DOHH2 (cell line): ENCODE results near the gene RHOU.

Experiments
- H3F3A ChIP-seq: fragments of 200-600 bp; sonication (generic), shearing (Covaris generic); 2 replicates; pipeline ENCODE4 v1.6.0; 2016; ENCODE audit warnings: antibody characterized with exemption, mild to moderate bottlenecking; ENCODE audit not compliant: control insufficient read depth, insufficient read depth
- H3K27ac ChIP-seq: fragments of 200-600 bp; sonication (generic); 2 replicates; pipeline ENCODE4 v1.5.1; 2014; ENCODE audit warnings: low read depth, mild to moderate bottlenecking, low read length, moderate library complexity
- H3K27me3 ChIP-seq: fragments of 200-600 bp; sonication (generic); 2 replicates; pipeline ENCODE4 v1.6.1; 2014; ENCODE audit warnings: mild to moderate bottlenecking, low read length, mixed read lengths; ENCODE audit not compliant: control insufficient read depth
- H3K36me3 ChIP-seq: fragments of 200-600 bp; sonication (generic); 2 replicates; pipeline ENCODE4 v1.6.1; 2014; ENCODE audit warnings: mild to moderate bottlenecking, low read length, moderate library complexity, mixed read lengths; ENCODE audit not compliant: control insufficient read depth
- H3K4me1 ChIP-seq: fragments of 200-600 bp; sonication (generic); 2 replicates; pipeline ENCODE4 v1.6.1; 2014; ENCODE audit warnings: mild to moderate bottlenecking, low read length, mixed read lengths; ENCODE audit not compliant: control insufficient read depth
- H3K4me2 ChIP-seq: fragments of 200-600 bp; sonication (generic); 2 replicates; pipeline ENCODE4 v1.6.0; 2014; ENCODE audit warnings: mild to moderate bottlenecking, low read length, moderate library complexity
- H3K4me3 ChIP-seq: fragments of 200-600 bp; sonication (generic); 2 replicates; pipeline ENCODE4 v1.5.1; 2014; ENCODE audit warnings: mild to moderate bottlenecking, low read length, mixed read lengths
- H3K79me2 ChIP-seq: fragments of 200-600 bp; sonication (generic); 2 replicates; pipeline ENCODE4 v1.6.1; 2014; ENCODE audit warnings: mild to moderate bottlenecking, low read length, mixed read lengths; ENCODE audit not compliant: control insufficient read depth
- H3K9me2 ChIP-seq: fragments of 200-600 bp; sonication (generic); replicated peaks from 2 replicates; pipeline ENCODE4 v1.6.1; 2014; ENCODE audit warnings: mild to moderate bottlenecking, low read length, mixed read lengths; ENCODE audit not compliant: control insufficient read depth
- H3K9me3 ChIP-seq: fragments of 200-600 bp; sonication (generic); 2 replicates; pipeline ENCODE4 v1.6.1; 2014; ENCODE audit warnings: antibody characterized with exemption, low read length, mixed read lengths; ENCODE audit not compliant: control insufficient read depth, insufficient read depth
- H4K20me1 ChIP-seq: fragments of 200-600 bp; sonication (generic); 2 replicates; pipeline ENCODE4 v1.6.0; 2014; ENCODE audit warnings: low read depth, mild to moderate bottlenecking, antibody characterized with exemption, low read length, moderate library complexity; ENCODE audit not compliant: control insufficient read depth, insufficient read depth
- EZH2phosphoT487 ChIP-seq: fragments of 200-600 bp; sonication (generic); IDR thresholded peaks from 2 replicates; pipeline ENCODE4 v1.6.1; 2017; ENCODE audit warnings: borderline replicate concordance, mild to moderate bottlenecking, antibody characterized with exemption, low read length, moderate library complexity, mixed read lengths
- TF ChIP-seq, protein P1 (sequence below): fragments of 200-600 bp; sonication (generic); IDR thresholded peaks from one replicate; pipeline ENCODE4 v1.5.1; 2014; ENCODE audit warnings: antibody characterized with exemption, mild to moderate bottlenecking, low read depth, low read length; ENCODE audit not compliant: poor library complexity, severe bottlenecking

RHOU gene

DNA sequence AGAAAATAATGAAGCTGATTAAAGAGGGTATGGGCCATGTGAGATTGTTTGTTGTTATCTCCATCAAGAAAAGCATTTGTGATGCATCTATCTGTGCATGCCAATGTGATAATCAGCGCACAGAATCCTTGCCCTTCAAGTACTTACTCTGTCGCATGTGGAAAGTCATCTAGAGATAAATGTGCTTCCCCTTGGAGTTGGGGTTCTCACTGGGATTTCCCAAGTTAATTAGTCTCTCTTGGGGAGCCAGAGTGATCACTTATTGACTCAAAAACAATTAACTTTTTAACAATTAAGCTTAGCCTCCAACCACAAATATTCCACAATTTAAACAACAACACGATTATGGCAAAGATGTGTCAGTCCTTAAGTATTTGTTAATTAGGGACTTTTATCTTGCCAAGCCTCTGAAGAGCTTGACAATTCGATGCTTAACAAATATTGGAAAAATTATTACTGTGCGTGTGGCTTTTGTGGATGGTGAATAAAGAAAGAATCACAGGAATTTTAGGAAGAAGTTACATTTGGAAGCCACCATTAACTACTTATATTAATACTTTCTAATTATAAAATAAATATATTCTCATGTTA lies 17.5 kb downstream of the RHOU start:
- H3K9me2 ChIP-seq = no peaks in the 10 kb centered on the region
- H3K27me3 ChIP-seq = peaks cover 11% of the 10 kb centered on the region; the same call in 1 of the 2 replicates
- no peaks in the 10 kb centered on the region for H3K4me1 ChIP-seq
- H3K36me3 ChIP-seq = no peaks in the 10 kb centered on the region
- no peak overlapping the region for H3K4me3 ChIP-seq
- H3K4me2 ChIP-seq = no peak overlapping the region
- TF ChIP-seq EZH2phosphoT487 = no peak
- TF ChIP-seq, protein P1, sequence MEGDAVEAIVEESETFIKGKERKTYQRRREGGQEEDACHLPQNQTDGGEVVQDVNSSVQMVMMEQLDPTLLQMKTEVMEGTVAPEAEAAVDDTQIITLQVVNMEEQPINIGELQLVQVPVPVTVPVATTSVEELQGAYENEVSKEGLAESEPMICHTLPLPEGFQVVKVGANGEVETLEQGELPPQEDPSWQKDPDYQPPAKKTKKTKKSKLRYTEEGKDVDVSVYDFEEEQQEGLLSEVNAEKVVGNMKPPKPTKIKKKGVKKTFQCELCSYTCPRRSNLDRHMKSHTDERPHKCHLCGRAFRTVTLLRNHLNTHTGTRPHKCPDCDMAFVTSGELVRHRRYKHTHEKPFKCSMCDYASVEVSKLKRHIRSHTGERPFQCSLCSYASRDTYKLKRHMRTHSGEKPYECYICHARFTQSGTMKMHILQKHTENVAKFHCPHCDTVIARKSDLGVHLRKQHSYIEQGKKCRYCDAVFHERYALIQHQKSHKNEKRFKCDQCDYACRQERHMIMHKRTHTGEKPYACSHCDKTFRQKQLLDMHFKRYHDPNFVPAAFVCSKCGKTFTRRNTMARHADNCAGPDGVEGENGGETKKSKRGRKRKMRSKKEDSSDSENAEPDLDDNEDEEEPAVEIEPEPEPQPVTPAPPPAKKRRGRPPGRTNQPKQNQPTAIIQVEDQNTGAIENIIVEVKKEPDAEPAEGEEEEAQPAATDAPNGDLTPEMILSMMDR = no peak
- no peaks in the 10 kb centered on the region for H3K9me3 ChIP-seq
- no peaks in the 10 kb centered on the region for H3F3A ChIP-seq
- no peak overlapping the region for H3K27ac ChIP-seq
- H4K20me1 ChIP-seq = no peaks in the 10 kb centered on the region
- no peaks in the 10 kb centered on the region for H3K79me2 ChIP-seq

DNA sequence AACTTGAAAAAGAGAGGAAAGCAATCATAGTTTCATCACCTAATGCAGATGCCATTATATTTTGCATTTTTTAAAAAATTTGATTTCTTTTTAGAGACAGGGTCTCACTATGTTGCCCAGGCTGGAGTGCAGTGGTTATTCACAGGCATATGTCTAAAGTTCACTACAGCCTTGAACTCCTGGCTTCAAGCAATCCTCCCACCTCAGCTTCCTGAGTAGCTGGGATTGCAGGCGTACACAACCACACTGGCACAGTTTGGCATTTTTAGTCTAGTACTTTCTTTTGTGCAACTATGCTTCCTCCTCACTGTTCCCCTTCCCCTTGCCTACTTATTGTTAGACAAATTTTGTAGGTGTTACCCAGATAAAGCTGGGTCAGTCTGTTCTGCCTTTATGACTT lies 18.0 kb downstream of the RHOU start:
- Histone ChIP-seq H3K4me3 (no peak overlapping the region), H3F3A (no peaks in the 10 kb centered on the region), H3K27ac (no peak overlapping the region), H3K4me1 (no peaks in the 10 kb centered on the region), H3K79me2 (no peaks in the 10 kb centered on the region), H3K9me3 (no peaks in the 10 kb centered on the region), H3K9me2 (no peaks in the 10 kb centered on the region), H3K4me2 (no peak overlapping the region), H3K27me3 (peaks cover 11% of the 10 kb centered on the region; the same call in 1 of the 2 replicates), H3K36me3 (no peaks in the 10 kb centered on the region), H4K20me1 (no peaks in the 10 kb centered on the region)
- TF ChIP-seq EZH2phosphoT487 = no peak
- TF ChIP-seq, protein P1 = no peak

DNA sequence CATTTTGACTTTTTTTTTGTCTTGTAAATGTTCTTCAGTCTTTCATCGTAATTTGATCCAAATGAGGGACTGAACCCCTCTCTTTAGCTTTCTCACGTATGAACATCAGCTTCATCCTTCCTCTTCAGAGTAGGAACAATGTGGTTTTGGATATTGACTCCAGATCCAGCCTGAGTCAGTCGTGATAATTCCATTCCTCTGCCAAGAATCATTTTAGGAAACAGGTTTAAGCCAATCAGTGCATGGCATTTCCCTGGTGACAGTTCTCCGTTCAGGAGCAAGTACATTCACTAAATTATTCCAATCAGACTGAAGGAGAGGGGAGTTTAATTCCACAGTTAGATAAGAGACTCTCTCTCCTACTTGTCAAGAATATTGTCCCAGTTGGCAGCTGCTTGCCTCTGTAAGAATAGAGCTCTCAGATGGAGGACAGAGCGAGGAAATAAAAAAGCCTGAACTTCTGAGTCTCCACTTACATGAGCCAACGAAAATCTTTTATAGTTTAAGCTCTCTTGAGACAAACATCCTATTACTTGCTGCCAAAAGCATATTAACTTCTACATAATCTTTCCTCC lies 18.6 kb downstream of the RHOU start:
- Histone ChIP-seq H3K79me2 (no peaks in the 10 kb centered on the region), H3K27me3 (peaks cover 12% of the 10 kb centered on the region; the same call in 1 of the 2 replicates), H4K20me1 (no peaks in the 10 kb centered on the region), H3K27ac (no peak overlapping the region), H3F3A (no peaks in the 10 kb centered on the region), H3K4me3 (no peak overlapping the region), H3K4me2 (no peak overlapping the region), H3K9me2 (no peaks in the 10 kb centered on the region), H3K36me3 (no peaks in the 10 kb centered on the region), H3K9me3 (no peaks in the 10 kb centered on the region), H3K4me1 (no peaks in the 10 kb centered on the region)
- TF ChIP-seq EZH2phosphoT487 = no peak
- TF ChIP-seq, protein P1 = no peak
